HG03108 (cell line): ENCODE data around the gene CHRNG.
"Not testable (repeated sequence)": the region's sequence is repeated elsewhere in the genome, so short reads cannot be mapped to it uniquely, and the experiment has no call there.

Experiments
- ATAC-seq: cut with Tn5 transposase; IDR thresholded peaks from one replicate; pipeline ENCODE4 v1.9.1; 2021; ENCODE audit warnings: moderate library complexity; ENCODE audit not compliant: unreplicated experiment

The CHRNG gene

DNA sequence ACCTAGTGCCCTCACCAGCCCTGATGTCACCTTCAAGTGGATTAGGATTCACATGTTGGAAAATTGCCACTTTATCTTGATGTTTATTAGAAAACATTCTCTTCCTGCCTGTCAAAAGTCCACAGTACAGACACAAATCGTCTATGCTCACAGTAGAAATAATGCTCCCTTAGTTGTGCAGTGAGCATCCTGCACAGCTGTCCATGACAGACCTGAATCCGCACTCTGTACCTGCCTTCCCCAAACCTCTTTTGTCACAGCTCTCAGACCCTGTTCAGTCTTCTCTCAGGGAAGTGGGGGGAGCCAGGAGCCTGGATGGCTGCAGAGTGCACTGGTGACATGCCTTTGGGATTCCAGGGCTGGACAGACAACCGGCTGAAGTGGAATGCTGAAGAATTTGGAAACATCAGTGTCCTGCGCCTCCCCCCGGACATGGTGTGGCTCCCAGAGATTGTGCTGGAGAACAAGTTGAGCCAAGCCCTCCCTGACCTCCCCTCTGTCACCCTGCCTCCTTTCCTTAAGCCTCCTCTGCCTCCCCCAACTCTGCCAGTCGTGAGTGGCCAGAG is 11.5 kb upstream of the CHRNG start:
- no peak for ATAC-seq

DNA sequence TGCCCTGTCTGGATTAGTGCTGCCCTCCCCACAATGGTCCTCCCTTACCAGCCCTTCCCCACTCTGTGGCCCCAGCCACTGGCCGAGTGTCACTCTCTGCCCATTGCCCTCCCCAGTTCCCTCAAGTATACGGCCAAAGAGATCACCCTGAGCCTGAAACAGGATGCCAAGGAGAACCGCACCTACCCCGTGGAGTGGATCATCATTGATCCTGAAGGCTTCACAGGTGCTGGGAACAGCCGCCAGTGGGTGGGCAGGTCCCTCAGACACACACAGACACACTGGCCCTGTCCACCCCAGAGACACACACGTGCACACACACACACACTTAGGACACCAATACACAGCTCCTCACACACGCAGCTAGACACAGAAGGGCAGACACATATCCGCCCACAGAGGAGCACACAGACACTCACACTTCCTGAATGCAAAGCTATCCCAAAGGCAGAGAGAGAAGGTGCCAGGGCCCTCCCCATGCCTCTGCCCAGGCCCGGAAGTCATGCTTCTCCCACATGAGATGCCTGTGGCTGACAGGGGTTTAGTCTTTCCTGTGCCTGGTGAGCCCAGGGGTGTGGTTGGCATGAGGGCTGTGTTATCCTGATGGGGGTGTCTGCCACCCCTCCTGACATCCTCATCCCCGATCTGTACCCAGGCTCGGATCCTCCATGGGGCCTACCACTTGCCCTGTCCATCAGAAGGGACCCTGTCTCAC is 10.6 kb upstream of the CHRNG start:
- no peak for ATAC-seq

DNA sequence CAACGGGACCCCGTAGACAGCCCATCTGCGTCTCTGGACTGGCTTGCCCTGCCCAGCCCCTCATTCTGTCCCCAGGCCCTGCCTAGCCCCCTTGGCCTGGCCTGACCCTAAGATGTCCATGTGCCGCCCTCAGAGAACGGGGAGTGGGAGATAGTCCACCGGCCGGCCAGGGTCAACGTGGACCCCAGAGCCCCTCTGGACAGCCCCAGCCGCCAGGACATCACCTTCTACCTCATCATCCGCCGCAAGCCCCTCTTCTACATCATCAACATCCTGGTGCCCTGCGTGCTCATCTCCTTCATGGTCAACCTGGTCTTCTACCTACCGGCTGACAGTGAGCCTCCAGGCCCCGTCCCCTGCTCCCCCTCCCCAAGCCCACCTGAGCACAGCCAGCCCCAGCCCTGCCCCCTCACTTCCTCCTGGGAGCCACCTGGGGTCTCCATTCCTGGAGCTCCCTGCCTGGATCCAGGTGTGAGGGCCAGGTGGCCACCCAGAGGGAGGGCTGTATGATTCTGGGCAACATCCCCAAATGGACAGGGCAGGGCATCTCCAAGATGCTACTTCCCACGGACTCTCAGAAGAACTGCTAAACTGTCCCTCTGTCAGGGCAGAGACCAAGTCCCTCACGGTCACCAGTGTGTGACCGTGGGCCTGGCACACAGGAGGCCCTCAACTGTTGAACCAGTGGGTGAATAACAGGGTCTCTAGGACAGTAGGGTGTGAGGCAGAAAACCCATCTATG is 9.5 kb upstream of the CHRNG start:
- no peak for ATAC-seq

GRCh38 chr2:232530626-232531260 is 8.7 kb upstream of the CHRNG start:
- no peak for ATAC-seq

GRCh38 chr2:232532419-232532818 is 7.1 kb upstream of the CHRNG start:
- ATAC-seq, result no peak

- not testable (repeated sequence) for ATAC-seq
Observed at GRCh38 chr2:232532821-232533220, 6.7 kb upstream of the CHRNG start.

GRCh38 chr2:232533944-232534710 is 5.4 kb upstream of the CHRNG start:
- ATAC-seq, result no peak

DNA sequence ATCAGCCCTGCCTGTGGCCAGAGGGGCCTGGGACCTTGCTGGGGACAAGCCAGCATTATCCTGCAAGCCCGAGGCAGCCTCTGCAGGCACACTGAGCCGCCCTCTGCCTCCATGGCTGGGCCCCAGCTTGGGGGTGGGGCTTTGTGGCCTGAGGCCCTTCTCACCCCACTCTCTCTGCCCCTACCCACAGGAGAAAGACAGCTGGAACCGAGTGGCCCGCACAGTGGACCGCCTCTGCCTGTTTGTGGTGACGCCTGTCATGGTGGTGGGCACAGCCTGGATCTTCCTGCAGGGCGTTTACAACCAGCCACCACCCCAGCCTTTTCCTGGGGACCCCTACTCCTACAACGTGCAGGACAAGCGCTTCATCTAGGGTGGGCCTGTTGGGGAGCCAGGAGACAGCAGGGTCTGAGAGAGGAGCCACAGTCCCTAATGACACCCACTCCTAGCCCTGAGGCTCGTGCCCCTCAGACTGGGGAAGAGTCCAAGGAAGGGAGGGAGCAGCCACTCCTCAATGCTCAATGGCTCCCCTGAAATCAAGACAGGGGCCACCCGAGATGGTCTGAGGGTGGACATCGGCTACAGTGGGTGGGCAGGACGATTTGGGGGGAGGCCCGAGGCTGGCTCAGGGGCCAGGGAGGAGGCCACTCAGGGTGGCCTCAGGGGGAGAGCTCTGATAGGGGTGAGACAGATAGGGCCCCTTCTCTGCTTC is 4.4 kb upstream of the CHRNG start:
- ATAC-seq, result no peak

- no peak for ATAC-seq
Observed at GRCh38 chr2:232535761-232536530, 3.5 kb upstream of the CHRNG start.

DNA sequence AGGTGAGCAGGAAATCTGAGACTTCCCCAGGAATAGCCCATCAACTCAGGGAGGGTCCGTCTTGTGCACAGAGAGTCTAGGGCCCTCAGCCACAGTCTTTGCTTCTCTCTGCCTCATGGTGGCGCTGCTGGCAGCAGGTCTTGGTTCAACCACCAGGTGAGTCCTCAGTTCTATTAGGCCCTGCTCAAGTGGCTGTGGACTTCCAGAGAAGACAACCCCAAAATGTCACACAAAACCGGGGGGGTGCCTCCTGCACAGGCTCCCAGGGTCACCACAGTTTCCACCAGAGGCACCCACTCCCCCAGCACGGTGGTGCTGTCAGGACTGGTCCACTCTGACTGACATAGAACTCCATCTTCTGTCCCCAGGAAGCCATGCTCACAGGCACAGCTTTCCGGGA is 2.4 kb upstream of the CHRNG start:
- ATAC-seq, result no peak

GRCh38 chr2:232537499-232537898 is 2.0 kb upstream of the CHRNG start:
- ATAC-seq, result no peak

- no peak for ATAC-seq
Observed at GRCh38 chr2:232538671-232539070, 821 bp upstream of the CHRNG start.

- no peak for ATAC-seq
Observed at GRCh38 chr2:232540441-232541041, 1.0 kb downstream of the CHRNG start.

DNA sequence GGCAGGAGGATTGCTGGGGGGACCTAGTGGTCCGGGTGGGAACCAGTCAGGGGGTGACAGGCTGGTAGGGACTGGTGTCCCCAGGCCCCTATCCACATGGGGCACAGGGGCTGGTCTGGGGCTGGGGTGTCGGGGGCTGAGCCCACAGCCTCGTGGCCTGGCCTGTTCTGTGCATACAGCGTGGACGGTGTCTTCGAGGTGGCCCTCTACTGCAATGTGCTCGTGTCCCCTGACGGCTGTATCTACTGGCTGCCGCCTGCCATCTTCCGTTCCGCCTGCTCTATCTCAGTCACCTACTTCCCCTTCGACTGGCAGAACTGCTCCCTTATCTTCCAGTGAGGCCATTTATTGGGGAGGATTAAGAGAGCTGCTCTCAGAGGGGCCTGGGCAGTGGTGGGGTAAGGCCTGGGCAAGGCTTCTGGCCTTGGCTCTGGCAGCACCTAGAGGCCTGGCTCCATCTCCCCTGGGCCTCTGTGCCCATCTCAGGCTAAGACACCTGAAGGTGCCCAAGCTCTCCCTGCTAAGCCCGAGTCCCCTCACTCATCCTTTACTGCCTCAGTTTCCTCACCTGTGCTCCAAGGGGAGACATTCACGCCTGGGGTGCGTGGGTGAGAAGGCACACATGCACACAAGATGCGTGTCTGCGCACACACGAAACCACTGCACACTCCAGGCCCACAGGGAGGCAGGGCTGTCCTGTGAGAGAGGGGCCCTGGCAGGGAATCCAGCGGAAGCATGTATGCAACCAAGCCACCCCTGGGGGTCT is 1.9 kb downstream of the CHRNG start:
- no peak for ATAC-seq

GRCh38 chr2:232541961-232542714 is 2.6 kb downstream of the CHRNG start:
- no peak for ATAC-seq

- ATAC-seq, result no peak
Observed at GRCh38 chr2:232542715-232543467, 3.4 kb downstream of the CHRNG start.

GRCh38 chr2:232543491-232543890 is 4.0 kb downstream of the CHRNG start:
- no peak for ATAC-seq
